Left forelimb (tissue), 1 donor: ENCODE results near the gene SLC39A2.
A peak's percentile ranks its signal among the peaks of the same experiment; 100 is the strongest.
"Not testable (repeated sequence)": the region's sequence is repeated elsewhere in the genome, so short reads cannot be mapped to it uniquely, and the experiment has no call there.

Source experiments
- DNase-seq: peaks from one replicate; pipeline ENCODE4 v3.0.0-alpha.2; 2018; ENCODE audit warnings: low spot score

Gene SLC39A2

GRCh38 chr14:20997115-20997514 lies 2.0 kb upstream of the SLC39A2 start:
- DNase-seq: no peak

GRCh38 chr14:20997564-20997963 lies 1.5 kb upstream of the SLC39A2 start:
- DNase-seq: no peak

GRCh38 chr14:20998139-20998538 lies 954 bp upstream of the SLC39A2 start:
- DNase-seq: no peak

- DNase-seq: no peak
Measured at GRCh38 chr14:20999591-20999990, 498 bp downstream of the SLC39A2 start.

GRCh38 chr14:21001218-21001617 lies 2.1 kb downstream of the SLC39A2 start:
- no peak for DNase-seq

GRCh38 chr14:21003788-21004346 lies 4.8 kb downstream of the SLC39A2 start:
- no peak for DNase-seq

GRCh38 chr14:21009721-21010120 lies 10.6 kb downstream of the SLC39A2 start:
- DNase-seq: not testable (repeated sequence)

GRCh38 chr14:21011136-21011535 lies 12.0 kb downstream of the SLC39A2 start:
- no peak for DNase-seq

- DNase-seq: peak; percentile 87
Measured at GRCh38 chr14:21014761-21015190, 15.7 kb downstream of the SLC39A2 start.

- DNase-seq: no peak
Measured at GRCh38 chr14:21015312-21015711, 16.2 kb downstream of the SLC39A2 start.

- DNase-seq: no peak
Measured at GRCh38 chr14:21016413-21017190, 17.5 kb downstream of the SLC39A2 start.

GRCh38 chr14:21017528-21018245 lies 18.6 kb downstream of the SLC39A2 start:
- no peak for DNase-seq

- DNase-seq: no peak
Measured at GRCh38 chr14:21018286-21018685, 19.2 kb downstream of the SLC39A2 start.

- no peak for DNase-seq
Measured at GRCh38 chr14:21018781-21019180, 19.7 kb downstream of the SLC39A2 start.

- DNase-seq: no peak
Measured at GRCh38 chr14:21019366-21019765, 20.3 kb downstream of the SLC39A2 start.

GRCh38 chr14:21020977-21021545 lies 22.0 kb downstream of the SLC39A2 start:
- no peak for DNase-seq

GRCh38 chr14:21022686-21023085 lies 23.6 kb downstream of the SLC39A2 start:
- DNase-seq: no peak

- no peak for DNase-seq
Measured at GRCh38 chr14:21023174-21023573, 24.1 kb downstream of the SLC39A2 start.

- no peak for DNase-seq
Measured at GRCh38 chr14:21023817-21024584, 24.9 kb downstream of the SLC39A2 start.

- DNase-seq: peak; percentile 83
Measured at GRCh38 chr14:21024585-21025370, 25.7 kb downstream of the SLC39A2 start, which contains the start of gene NDRG2. TSS of gene NDRG2 (minus strand) at chr14:21025061. CDS start at chr14:21023315, 1,746 bp downstream.
